Left ventricle myocardium inferior (tissue), 1 donor: ENCODE data around the gene ZNF385B. TPM values are rescaled to one million over a fixed set of nuclear protein-coding genes. Genes with fewer than 3 reads are reported as not detected.
"Not testable (repeated sequence)": the region's sequence is repeated elsewhere in the genome, so short reads cannot be mapped to it uniquely, and the experiment has no call there.

Experiments used
- DNase-seq: peaks from one replicate; pipeline ENCODE4 v3.0.0-alpha.2; 2020
- H3K27ac ChIP-seq: fragments of 200-600 bp; replicated peaks from 2 replicates; pipeline ENCODE4 v1.8.0; 2021
- H3K27me3 ChIP-seq: fragments of 200-600 bp; 2 replicates; pipeline ENCODE4 v1.8.0; 2021; ENCODE audit warnings: low read depth
- H3K36me3 ChIP-seq: fragments of 200-600 bp; 2 replicates; pipeline ENCODE4 v1.8.0; 2021
- H3K4me1 ChIP-seq: fragments of 200-600 bp; 2 replicates; pipeline ENCODE4 v1.8.0; 2021
- H3K4me3 ChIP-seq: fragments of 200-600 bp; 2 replicates; pipeline ENCODE4 v1.8.0; 2021; ENCODE audit warnings: mild to moderate bottlenecking, moderate library complexity
- H3K9me3 ChIP-seq: fragments of 200-600 bp; replicated peaks from 2 replicates; pipeline ENCODE4 v1.8.0; 2021
- CTCF ChIP-seq: fragments of 200-600 bp; IDR thresholded peaks from 2 replicates; pipeline ENCODE4 v1.8.0; 2021; ENCODE audit warnings: antibody characterized with exemption, mild to moderate bottlenecking, borderline replicate concordance
- intact Hi-C: fragments of 100-400 bp; cut with micrococcal nuclease; formaldehyde crosslinking; loops from one replicate; pipeline ENCODE4 v1.11.0; 2022
- total RNA-seq: library from RNA; stranded (reverse); fragmentation: NEBNext Ultra II Directional; extraction: Animal tissue kit (Norgen Biotek cat#: 25700); gene quantifications from one replicate; pipeline ENCODE4 v1.2.1, GENCODE V29; 2021
- donor health status: DM: no; HTN: yes; CAD: no; lungs with severe emphysema.

Gene ZNF385B
- total RNA-seq, 1 donor from 2014 or later, result 0.14 TPM

- DNase-seq, result no peak
- intact Hi-C loops, result no loop called here
- Histone ChIP-seq H3K27me3 (peaks cover 5% of the 10 kb centered on the region), H3K36me3 (no peaks in the 10 kb centered on the region), H3K27ac (no peak overlapping the region), H3K4me1 (no peaks in the 10 kb centered on the region), H3K9me3 (no peaks in the 10 kb centered on the region), H3K4me3 (no peak overlapping the region)
- TF ChIP-seq CTCF, result no peak
Observed at GRCh38 chr2:179790235-179791217, 70.9 kb downstream of the ZNF385B start.

GRCh38 chr2:179788104-179788503, 73.3 kb downstream of the ZNF385B start:
- intact Hi-C loops, result no loop called here
- H3K27me3 ChIP-seq, result no peaks in the 10 kb centered on the region
- no peak for TF ChIP-seq CTCF
- no peak for DNase-seq
- H3K4me1 ChIP-seq, result no peaks in the 10 kb centered on the region
- no peaks in the 10 kb centered on the region for H3K36me3 ChIP-seq
- no peak overlapping the region for H3K27ac ChIP-seq
- H3K9me3 ChIP-seq, result peaks cover 5% of the 10 kb centered on the region
- H3K4me3 ChIP-seq, result no peak overlapping the region

- intact Hi-C loops, result no loop called here
- Histone ChIP-seq H3K27ac (no peak overlapping the region), H3K27me3 (no peaks in the 10 kb centered on the region), H3K9me3 (peaks cover 5% of the 10 kb centered on the region), H3K36me3 (no peaks in the 10 kb centered on the region), H3K4me3 (no peak overlapping the region), H3K4me1 (no peaks in the 10 kb centered on the region)
- no peak for DNase-seq
- no peak for TF ChIP-seq CTCF
Observed at GRCh38 chr2:179787601-179788000, 73.8 kb downstream of the ZNF385B start.

- H3K36me3 ChIP-seq, result no peaks in the 10 kb centered on the region
- H3K4me3 ChIP-seq, result no peak overlapping the region
- intact Hi-C loops, result no loop called here
- H3K9me3 ChIP-seq, result peaks cover 5% of the 10 kb centered on the region
- no peak for TF ChIP-seq CTCF
- no peaks in the 10 kb centered on the region for H3K27me3 ChIP-seq
- no peak for DNase-seq
- H3K4me1 ChIP-seq, result no peaks in the 10 kb centered on the region
- no peak overlapping the region for H3K27ac ChIP-seq
Observed at GRCh38 chr2:179785902-179786301, 75.5 kb downstream of the ZNF385B start.

- H3K27me3 ChIP-seq, H3K27ac ChIP-seq: not testable (repeated sequence)
Observed at GRCh38 chr2:179782346-179782745, 79.1 kb downstream of the ZNF385B start.

GRCh38 chr2:179773986-179774385, 87.4 kb downstream of the ZNF385B start:
- no peak for DNase-seq

More at GRCh38 chr2:179782346-179782745, 79.1 kb downstream of the ZNF385B start:
- H3K36me3 ChIP-seq, H3K9me3 ChIP-seq, DNase-seq, H3K4me3 ChIP-seq, H3K4me1 ChIP-seq, intact Hi-C loops: not testable (repeated sequence)

More at GRCh38 chr2:179773986-179774385, 87.4 kb downstream of the ZNF385B start:
- no peaks in the 10 kb centered on the region for H3K9me3 ChIP-seq
- H3K27me3 ChIP-seq, result no peaks in the 10 kb centered on the region
- peaks cover 4% of the 10 kb centered on the region for H3K4me1 ChIP-seq
- intact Hi-C loops, result no loop called here
- no peak overlapping the region for H3K4me3 ChIP-seq
- no peak for TF ChIP-seq CTCF
- H3K36me3 ChIP-seq, result no peaks in the 10 kb centered on the region
- no peak overlapping the region for H3K27ac ChIP-seq
